Heart left ventricle (tissue), 16 donors: ENCODE data around the gene CACNA1D. TPM values are rescaled to one million over a fixed set of nuclear protein-coding genes. Genes with fewer than 3 reads are reported as not detected.
A peak's percentile ranks its signal among the peaks of the same experiment; 100 is the strongest.

Experiments
- ATAC-seq, 4 donors: fragments of 200-7000 bp; cut with Tn5 transposase; one replicate each; pipeline ENCODE4 v1.9.1; 2020 to 2022; ENCODE audit warnings: moderate library complexity in 4 of 4, mild to moderate bottlenecking in 3 of 4, moderate number of reproducible peaks in 1 of 4
- DNase-seq, 5 donors: peaks; one replicate each; pipeline ENCODE4 v3.0.0-alpha.2; 2020
- H3K27ac ChIP-seq, 12 donors: fragments of 200-600 bp; sonication (generic) in 4 of 12; one replicate each; pipeline versions ENCODE4 v1.5.0 to v1.8.0; 2016 to 2022; ENCODE audit warnings: mild to moderate bottlenecking in 2 of 12
- H3K27me3 ChIP-seq, 9 donors: fragments of 200-600 bp; sonication (generic) in 2 of 9; one replicate each; pipeline versions ENCODE4 v1.5.1 to v1.8.0; 2016 to 2022; ENCODE audit warnings: mild to moderate bottlenecking in 3 of 9
- H3K36me3 ChIP-seq, 9 donors: fragments of 200-600 bp; sonication (generic) in 2 of 9; one replicate each; pipeline versions ENCODE4 v1.5.0 to v1.8.0; 2018 to 2022; ENCODE audit warnings: mild to moderate bottlenecking in 2 of 9
- H3K4me1 ChIP-seq, 12 donors: fragments of 200-600 bp; sonication (generic) in 4 of 12; one replicate each; pipeline versions ENCODE4 v1.5.0 to v1.8.0; 2016 to 2022; ENCODE audit warnings: mild to moderate bottlenecking in 3 of 12
- H3K4me3 ChIP-seq, 12 donors: fragments of 200-600 bp; sonication (generic) in 4 of 12; one replicate each; pipeline versions ENCODE4 v1.5.0 to v1.8.0; 2017 to 2022; ENCODE audit warnings: mild to moderate bottlenecking in 9 of 12, moderate library complexity in 4 of 12
- H3K9me3 ChIP-seq, 12 donors: fragments of 200-600 bp; sonication (generic) in 4 of 12; one replicate each; pipeline versions ENCODE4 v1.5.0 to v1.8.0; 2016 to 2022; ENCODE audit warnings: mild to moderate bottlenecking in 1 of 12
- POLR2A ChIP-seq, 2 donors: fragments of 450-650 bp; IDR thresholded peaks; one replicate each; pipeline ENCODE4 v1.6.1; 2017; ENCODE audit warnings: antibody characterized with exemption in 2 of 2, mild to moderate bottlenecking in 2 of 2, moderate library complexity in 2 of 2
- whole genome bisulfite sequencing, 4 donors: extraction: QIAGEN DNeasy Blood & Tissue Kit in 2 of 4; methylation state at CpG; one replicate each; pipeline versions ENCODE4 v1.1.5 to v1.1.7; 2013 to 2018; 5-methylcytosine and 5-hydroxymethylcytosine counted together
- intact Hi-C, 10 donors: fragments of 100-400 bp; cut with DNase I; formaldehyde crosslinking; loops; one replicate each; pipeline versions ENCODE4 v1.11.1 to v1.14.2; 2022
- polyA plus RNA-seq, 2 donors: library from polyadenylated mRNA; stranded (reverse); fragments of 200-250 nt; gene quantifications; one replicate each; pipeline ENCODE4 v1.2.3, GENCODE V29; 2013
- total RNA-seq, 9 donors: library from RNA; depleted of rRNA in 2 of 9; stranded (reverse); fragments of >200 nt in 2 of 9; fragmentation: NEBNext Ultra II Directional in 3 of 9; extraction: Animal tissue kit (Norgen Biotek cat#: 25700) in 3 of 9; gene quantifications; one replicate each; pipeline versions ENCODE4 v1.1.0 to v1.2.4, GENCODE V29; 2016 to 2023
- TF ChIP-seq, protein P1 (sequence below), 12 donors: fragments of 200-600 bp; sonication (generic) in 4 of 12; IDR thresholded peaks; one replicate each; pipeline versions ENCODE4 v1.5.0 to v1.8.0; 2018 to 2022; ENCODE audit warnings: antibody characterized with exemption in 12 of 12, mild to moderate bottlenecking in 5 of 12
- donor health status: ischemic (EF 13 %, LVEDD 7.1; RV severe dilation, severe dysfunction).
- donor health status: healthy with polysubstance abuse.
- donor health status: DM: no; HTN: yes; CAD: no.
- donor health status: DM: no; HTN: no; CAD: no.
- donor health status: ischemic (EF 25% LVEDD 6.9; RV normal size, moderate dysfunction).
- donor health status: ischemic (EF 25% LVEDD 5.7; RV mildly dilated, moderate dysfunction).
- donor health status: healthy.
- donor health status: DM: yes; HTN: yes; CAD: no.
- donor health status: ischemic (EF 35%, LVEDD 5.7; RV mildly dilated, moderate dysfunction).
- donor health status: nonischemic (EF 11% LVEDD 7.7; RV severe dilation, severe dysfunction).
- donor health status: DM: yes; HTN: yes; CAD: no.
- donor health status: PGD.
- donor health status: ischemic (EF 29% LVEDD 5.4; RV normal size, mild dysfunction).
- donor health status: nonischemic (EF 23%, LVEDD 6.1; RV moderate dilation, normal function).

The CACNA1D gene
- total and polyA plus RNA-seq, 11 donors = 0.06 to 2.4 (median 0.40) TPM; not detected in 1

DNA sequence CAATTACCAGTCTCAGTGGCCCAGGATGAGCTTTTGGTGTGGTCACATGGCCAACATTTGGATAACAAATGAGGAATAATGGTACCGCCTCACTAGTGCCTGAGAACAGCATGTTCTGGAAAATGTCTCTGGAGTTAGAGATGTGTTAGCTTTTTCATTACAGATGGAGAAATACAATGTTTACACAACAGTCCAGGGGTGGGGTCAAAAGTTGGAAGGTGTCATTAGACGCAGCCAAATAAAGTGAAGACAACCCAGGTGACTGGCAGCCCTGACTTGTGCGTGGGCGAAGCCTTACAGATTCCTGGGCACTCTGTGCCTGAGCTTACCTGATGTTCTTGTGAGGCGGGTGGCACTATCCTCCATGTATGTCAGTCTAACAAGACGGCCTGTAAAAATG is 364.8 kb downstream of the CACNA1D start:
- intact Hi-C loops = loop anchor here in 1 of 10 donors (10.0 kb wide), 1 partner anchor 564 kb away; no protein-coding TSS in a partner anchor
- ATAC-seq (peak in 1 of 4 donors; percentile 38), DNase-seq (no peak)
- WGBS, 4 donors = 91 to 97% (median 95%) methylated on average over 6 of the region's 6 CpGs
- Histone ChIP-seq H3K4me1 (peaks cover 0 to 8% (median 0%) of the 10 kb centered on the region in 12 donors), H3K9me3 (no peaks in the 10 kb centered on the region), H3K36me3 (peaks cover 0 to 55% (median 43%) of the 10 kb centered on the region in 9 donors), H3K27me3 (no peaks in the 10 kb centered on the region), H3K27ac (no peak overlapping the region), H3K4me3 (no peak overlapping the region)
- TF ChIP-seq, protein P1, sequence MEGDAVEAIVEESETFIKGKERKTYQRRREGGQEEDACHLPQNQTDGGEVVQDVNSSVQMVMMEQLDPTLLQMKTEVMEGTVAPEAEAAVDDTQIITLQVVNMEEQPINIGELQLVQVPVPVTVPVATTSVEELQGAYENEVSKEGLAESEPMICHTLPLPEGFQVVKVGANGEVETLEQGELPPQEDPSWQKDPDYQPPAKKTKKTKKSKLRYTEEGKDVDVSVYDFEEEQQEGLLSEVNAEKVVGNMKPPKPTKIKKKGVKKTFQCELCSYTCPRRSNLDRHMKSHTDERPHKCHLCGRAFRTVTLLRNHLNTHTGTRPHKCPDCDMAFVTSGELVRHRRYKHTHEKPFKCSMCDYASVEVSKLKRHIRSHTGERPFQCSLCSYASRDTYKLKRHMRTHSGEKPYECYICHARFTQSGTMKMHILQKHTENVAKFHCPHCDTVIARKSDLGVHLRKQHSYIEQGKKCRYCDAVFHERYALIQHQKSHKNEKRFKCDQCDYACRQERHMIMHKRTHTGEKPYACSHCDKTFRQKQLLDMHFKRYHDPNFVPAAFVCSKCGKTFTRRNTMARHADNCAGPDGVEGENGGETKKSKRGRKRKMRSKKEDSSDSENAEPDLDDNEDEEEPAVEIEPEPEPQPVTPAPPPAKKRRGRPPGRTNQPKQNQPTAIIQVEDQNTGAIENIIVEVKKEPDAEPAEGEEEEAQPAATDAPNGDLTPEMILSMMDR (IDR thresholded peaks at IDR 0.05) = no peak

DNA sequence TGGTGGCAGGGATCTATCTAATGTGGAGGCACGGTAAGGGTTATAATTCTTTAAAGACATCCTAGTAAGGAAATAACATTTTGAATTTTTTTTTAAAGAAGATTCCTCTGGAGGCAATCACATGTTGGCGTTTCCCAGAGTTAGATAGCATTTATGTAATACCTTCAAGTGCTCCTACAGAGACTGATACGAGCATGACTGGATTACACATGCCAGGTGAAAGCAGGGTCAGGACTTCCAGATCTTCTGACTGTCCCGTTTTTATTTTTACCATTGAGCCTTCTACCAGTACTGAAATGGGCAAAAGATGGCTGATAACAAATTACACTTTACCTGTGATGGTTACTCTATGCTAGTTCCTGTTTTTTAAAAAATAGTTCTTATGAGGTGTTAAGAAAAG is 365.8 kb downstream of the CACNA1D start:
- TF ChIP-seq POLR2A (IDR thresholded peaks at IDR 0.05) = no peak
- TF ChIP-seq, protein P1 (IDR thresholded peaks at IDR 0.05) = no peak

DNA sequence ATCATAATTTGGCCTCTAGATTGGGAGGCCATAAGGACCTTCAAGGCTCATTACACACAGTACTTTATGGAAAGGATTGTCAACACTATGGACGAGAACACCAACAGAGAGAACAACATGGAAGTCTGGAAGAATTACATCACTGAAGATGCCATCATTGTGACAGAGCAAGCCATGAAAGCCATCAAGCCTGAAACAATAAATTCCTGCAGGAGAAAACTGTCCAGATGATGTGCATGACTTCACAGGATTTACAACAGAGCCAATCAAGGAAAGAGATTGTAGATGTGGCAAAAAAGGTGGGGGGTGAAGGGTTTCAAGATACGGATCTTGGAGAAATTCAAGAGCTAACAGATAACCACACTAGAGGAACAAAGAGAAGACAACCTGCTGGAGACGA is 367.8 kb downstream of the CACNA1D start:
- WGBS, 4 donors = 84 to 90% (median 88%) methylated on average over 3 of the region's 3 CpGs
- H3K4me3 ChIP-seq = no peak overlapping the region
- peaks cover 0 to 85% (median 67%) of the 10 kb centered on the region in 9 donors for H3K36me3 ChIP-seq
- no peaks in the 10 kb centered on the region for H3K9me3 ChIP-seq
- intact Hi-C loops = no loop called here
- ATAC-seq (no peak), DNase-seq (no peak)
- H3K4me1 ChIP-seq = peaks cover 0 to 8% (median 0%) of the 10 kb centered on the region in 12 donors
- H3K27ac ChIP-seq = no peak overlapping the region
- H3K27me3 ChIP-seq = no peaks in the 10 kb centered on the region
- TF ChIP-seq POLR2A (IDR thresholded peaks at IDR 0.05) = no peak
- TF ChIP-seq, protein P1 (IDR thresholded peaks at IDR 0.05) = no peak

More for the DNA sequence above, 365.8 kb downstream of the CACNA1D start:
- WGBS, 4 donors = 46 to 63% (median 62%) methylated on average over 4 of the region's 4 CpGs
- H3K27me3 ChIP-seq = no peaks in the 10 kb centered on the region
- H3K4me3 ChIP-seq = no peak overlapping the region
- ATAC-seq (peak in 3 of 4 donors; percentile 42 to 67 (median 47)), DNase-seq (no peak)
- intact Hi-C loops = no loop called here
- peaks cover 0 to 8% (median 0%) of the 10 kb centered on the region in 12 donors for H3K4me1 ChIP-seq
- H3K36me3 ChIP-seq = peaks cover 0 to 65% (median 53%) of the 10 kb centered on the region in 9 donors
- H3K27ac ChIP-seq = no peak overlapping the region
- H3K9me3 ChIP-seq = no peaks in the 10 kb centered on the region

DNA sequence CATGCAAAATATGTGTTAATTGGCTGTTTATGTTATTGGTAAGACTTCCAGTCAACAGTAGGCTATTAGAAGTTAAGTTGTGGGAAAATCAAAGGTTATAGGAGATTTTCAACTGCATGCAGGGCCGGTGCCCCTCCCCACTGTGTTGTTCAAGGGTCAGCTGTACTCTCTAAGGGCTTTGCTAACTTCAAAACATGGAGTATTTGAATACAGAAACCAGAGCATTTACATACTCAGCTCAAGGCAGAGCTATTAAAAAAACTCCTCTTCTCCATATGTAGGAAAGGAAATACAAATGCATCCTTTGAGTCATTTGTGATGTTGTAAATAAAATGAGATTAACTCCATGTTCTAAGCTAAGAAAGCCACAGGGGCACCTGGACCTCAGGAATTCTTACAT is 368.7 kb downstream of the CACNA1D start:
- no peak for DNase-seq
- 87 to 100% (median 93%) methylated on average over 1 of the region's 1 CpG for WGBS, 4 donors
- peaks cover 0 to 94% (median 76%) of the 10 kb centered on the region in 9 donors for H3K36me3 ChIP-seq

More for the DNA sequence above, 368.7 kb downstream of the CACNA1D start:
- Histone ChIP-seq H3K27me3 (no peaks in the 10 kb centered on the region), H3K27ac (no peak overlapping the region), H3K4me1 (peaks cover 0 to 8% (median 0%) of the 10 kb centered on the region in 12 donors), H3K9me3 (no peaks in the 10 kb centered on the region), H3K4me3 (no peak overlapping the region)
- no peak for TF ChIP-seq POLR2A (IDR thresholded peaks at IDR 0.05)
- TF ChIP-seq, protein P1 (IDR thresholded peaks at IDR 0.05) = no peak
- intact Hi-C loops = no loop called here
- no peak for ATAC-seq

Other genes starting within 250 kb of the CACNA1D start
- 100 to 1,000 TPM in 1 of 9 donors, 10 to 100 TPM in 8; 20.6 to 111 (median 36.6) TPM for gene TKT, start 238.6 kb upstream of the CACNA1D start, total RNA-seq
- gene TKT, start 238.6 kb upstream of the CACNA1D start, polyA plus RNA-seq = 100 to 1,000 TPM in 1 of 2 donors, 10 to 100 TPM in 1; 23.8 to 111 TPM
- 10 to 100 TPM; 13.2 to 23.7 (median 16.9) TPM for gene DCP1A, start 147.1 kb upstream of the CACNA1D start, total RNA-seq
- 10 to 100 TPM in 1 of 2 donors, 1 to 10 TPM in 1; 5.8 to 10.8 TPM for gene DCP1A, start 147.1 kb upstream of the CACNA1D start, polyA plus RNA-seq